Measurements from ENCODE around the gene TMEM115. TPM values are rescaled to one million over a fixed set of nuclear protein-coding genes. Genes with fewer than 3 reads are reported as not detected.

The TMEM115 gene
- total and polyA plus RNA-seq, 9 of the 15 experiments (the other 6 are each of a cell fraction or from before 2014, with no cell fraction given), result 1.6 to 26.9 (median 14.1) TPM

DNA sequence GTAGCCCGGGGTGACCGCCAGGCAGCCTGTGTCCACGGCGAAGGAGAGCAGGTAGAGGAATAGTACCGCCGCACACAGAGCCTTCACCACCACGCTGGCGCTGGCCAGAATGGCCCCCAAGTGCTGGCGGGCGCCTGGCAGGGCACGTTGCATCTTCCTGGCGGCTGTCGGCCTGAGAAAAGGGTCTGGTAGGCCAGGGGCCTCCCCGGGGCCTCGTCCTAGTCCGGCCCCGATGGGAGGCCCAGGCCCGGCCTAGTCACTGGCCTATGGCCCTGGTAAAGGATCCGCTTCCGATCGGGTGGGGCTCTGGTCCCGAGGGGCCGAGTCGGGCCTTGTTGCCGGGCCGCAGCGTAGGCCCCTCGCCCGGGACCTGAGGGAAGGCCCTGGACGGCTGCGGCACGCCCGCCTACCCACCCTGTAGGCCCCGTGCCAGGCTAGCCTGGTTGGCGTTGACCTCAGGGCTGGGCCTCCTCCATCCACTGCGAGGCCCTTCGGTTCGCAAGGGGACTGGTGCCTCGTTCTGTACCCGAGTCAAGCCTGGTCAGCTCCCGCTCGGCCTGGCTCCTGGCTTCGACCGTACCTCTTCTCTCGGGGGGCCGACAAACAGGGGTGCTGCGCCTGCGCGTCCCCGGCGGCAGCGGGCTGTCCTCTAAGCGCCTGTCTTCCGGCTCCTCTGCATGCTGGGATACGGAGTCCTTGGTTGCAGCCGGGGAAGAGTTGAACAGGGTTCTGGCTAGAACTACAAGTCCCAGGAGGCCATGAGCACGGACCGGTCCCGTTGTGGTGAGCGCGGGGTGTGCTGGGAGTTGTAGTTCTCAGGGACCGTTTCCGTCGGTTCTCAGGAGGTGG lies at the start of gene TMEM115 (continued):
- TF ChIP-seq ZNF77 (CRISPR knock-in tag; IDR thresholded peaks at IDR 0.05), result no peak
- TF ChIP-seq ZNF121 (CRISPR knock-in tag; conservative IDR thresholded peaks at IDR 0.05), result no peak
- TF ChIP-seq CBX3 (IDR thresholded peaks at IDR 0.05; ENCODE audit: borderline replicate concordance in 1 of 2, low read length in 2 of 2), result no peak
- TF ChIP-seq, protein P1, sequence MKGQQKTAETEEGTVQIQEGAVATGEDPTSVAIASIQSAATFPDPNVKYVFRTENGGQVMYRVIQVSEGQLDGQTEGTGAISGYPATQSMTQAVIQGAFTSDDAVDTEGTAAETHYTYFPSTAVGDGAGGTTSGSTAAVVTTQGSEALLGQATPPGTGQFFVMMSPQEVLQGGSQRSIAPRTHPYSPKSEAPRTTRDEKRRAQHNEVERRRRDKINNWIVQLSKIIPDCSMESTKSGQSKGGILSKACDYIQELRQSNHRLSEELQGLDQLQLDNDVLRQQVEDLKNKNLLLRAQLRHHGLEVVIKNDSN (CRISPR knock-in tag; IDR thresholded peaks at IDR 0.05), result peak; percentile 49
- TF ChIP-seq, protein P2, sequence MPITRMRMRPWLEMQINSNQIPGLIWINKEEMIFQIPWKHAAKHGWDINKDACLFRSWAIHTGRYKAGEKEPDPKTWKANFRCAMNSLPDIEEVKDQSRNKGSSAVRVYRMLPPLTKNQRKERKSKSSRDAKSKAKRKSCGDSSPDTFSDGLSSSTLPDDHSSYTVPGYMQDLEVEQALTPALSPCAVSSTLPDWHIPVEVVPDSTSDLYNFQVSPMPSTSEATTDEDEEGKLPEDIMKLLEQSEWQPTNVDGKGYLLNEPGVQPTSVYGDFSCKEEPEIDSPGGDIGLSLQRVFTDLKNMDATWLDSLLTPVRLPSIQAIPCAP (CRISPR knock-in tag; IDR thresholded peaks at IDR 0.05; ENCODE audit: borderline replicate concordance), result no peak
- no peak for TF ChIP-seq ZFPM2 (CRISPR knock-in tag; IDR thresholded peaks at IDR 0.05)
- peak; percentile 72; the same call in 1 of the 2 replicates for TF ChIP-seq NR2C2 (CRISPR knock-in tag; IDR thresholded peaks at IDR 0.05)
- TF ChIP-seq NR2C2 (tag; IDR thresholded peaks at IDR 0.05), result peak; percentile 93
- no peak for TF ChIP-seq ZNF24 (IDR thresholded peaks at IDR 0.05)
- TF ChIP-seq GATAD2A (IDR thresholded peaks at IDR 0.05), result no peak
- TF ChIP-seq HMGN3 (IDR thresholded peaks at IDR 0.05; ENCODE audit: borderline replicate concordance, extremely low read depth, insufficient read length, low read depth, low read length), result no peak
- TF ChIP-seq ZBTB7A (IDR thresholded peaks at IDR 0.05; ENCODE audit: borderline replicate concordance, control insufficient read depth, low read depth, low read length), result 0 out of 2 replicates have a peak, but pooled peaks have one; percentile 19
- TF ChIP-seq, protein P3, sequence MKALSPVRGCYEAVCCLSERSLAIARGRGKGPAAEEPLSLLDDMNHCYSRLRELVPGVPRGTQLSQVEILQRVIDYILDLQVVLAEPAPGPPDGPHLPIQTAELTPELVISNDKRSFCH (CRISPR knock-in tag; IDR thresholded peaks at IDR 0.05), result no peak
- TF ChIP-seq, protein P3 (tag; IDR thresholded peaks at IDR 0.05), result no peak
- TF ChIP-seq, protein P4, sequence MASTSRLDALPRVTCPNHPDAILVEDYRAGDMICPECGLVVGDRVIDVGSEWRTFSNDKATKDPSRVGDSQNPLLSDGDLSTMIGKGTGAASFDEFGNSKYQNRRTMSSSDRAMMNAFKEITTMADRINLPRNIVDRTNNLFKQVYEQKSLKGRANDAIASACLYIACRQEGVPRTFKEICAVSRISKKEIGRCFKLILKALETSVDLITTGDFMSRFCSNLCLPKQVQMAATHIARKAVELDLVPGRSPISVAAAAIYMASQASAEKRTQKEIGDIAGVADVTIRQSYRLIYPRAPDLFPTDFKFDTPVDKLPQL (IDR thresholded peaks at IDR 0.05; ENCODE audit: extremely low read depth, insufficient read length), result no peak
- TF ChIP-seq KLF6 (CRISPR knock-in tag; IDR thresholded peaks at IDR 0.05; ENCODE audit: borderline replicate concordance), result 0 out of 2 replicates have a peak, but pooled peaks have one; percentile 6
- TF ChIP-seq RAD21 (CRISPR knock-in tag; conservative IDR thresholded peaks at IDR 0.05 in 1 of 2, IDR thresholded peaks at IDR 0.05 in 1 of 2), result no peak
- TF ChIP-seq, protein P5, sequence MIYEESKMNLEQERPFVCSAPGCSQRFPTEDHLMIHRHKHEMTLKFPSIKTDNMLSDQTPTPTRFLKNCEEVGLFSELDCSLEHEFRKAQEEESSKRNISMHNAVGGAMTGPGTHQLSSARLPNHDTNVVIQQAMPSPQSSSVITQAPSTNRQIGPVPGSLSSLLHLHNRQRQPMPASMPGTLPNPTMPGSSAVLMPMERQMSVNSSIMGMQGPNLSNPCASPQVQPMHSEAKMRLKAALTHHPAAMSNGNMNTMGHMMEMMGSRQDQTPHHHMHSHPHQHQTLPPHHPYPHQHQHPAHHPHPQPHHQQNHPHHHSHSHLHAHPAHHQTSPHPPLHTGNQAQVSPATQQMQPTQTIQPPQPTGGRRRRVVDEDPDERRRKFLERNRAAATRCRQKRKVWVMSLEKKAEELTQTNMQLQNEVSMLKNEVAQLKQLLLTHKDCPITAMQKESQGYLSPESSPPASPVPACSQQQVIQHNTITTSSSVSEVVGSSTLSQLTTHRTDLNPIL (CRISPR knock-in tag; IDR thresholded peaks at IDR 0.05), result no peak
- TF ChIP-seq ZNF143 (CRISPR knock-in tag; IDR thresholded peaks at IDR 0.05), result peak; percentile 99
- no peak for TF ChIP-seq SETDB1 (IDR thresholded peaks at IDR 0.05; ENCODE audit: low read length)
- TF ChIP-seq, protein P6, sequence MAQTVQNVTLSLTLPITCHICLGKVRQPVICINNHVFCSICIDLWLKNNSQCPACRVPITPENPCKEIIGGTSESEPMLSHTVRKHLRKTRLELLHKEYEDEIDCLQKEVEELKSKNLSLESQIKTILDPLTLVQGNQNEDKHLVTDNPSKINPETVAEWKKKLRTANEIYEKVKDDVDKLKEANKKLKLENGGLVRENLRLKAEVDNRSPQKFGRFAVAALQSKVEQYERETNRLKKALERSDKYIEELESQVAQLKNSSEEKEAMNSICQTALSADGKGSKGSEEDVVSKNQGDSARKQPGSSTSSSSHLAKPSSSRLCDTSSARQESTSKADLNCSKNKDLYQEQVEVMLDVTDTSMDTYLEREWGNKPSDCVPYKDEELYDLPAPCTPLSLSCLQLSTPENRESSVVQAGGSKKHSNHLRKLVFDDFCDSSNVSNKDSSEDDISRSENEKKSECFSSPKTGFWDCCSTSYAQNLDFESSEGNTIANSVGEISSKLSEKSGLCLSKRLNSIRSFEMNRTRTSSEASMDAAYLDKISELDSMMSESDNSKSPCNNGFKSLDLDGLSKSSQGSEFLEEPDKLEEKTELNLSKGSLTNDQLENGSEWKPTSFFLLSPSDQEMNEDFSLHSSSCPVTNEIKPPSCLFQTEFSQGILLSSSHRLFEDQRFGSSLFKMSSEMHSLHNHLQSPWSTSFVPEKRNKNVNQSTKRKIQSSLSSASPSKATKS (CRISPR knock-in tag; IDR thresholded peaks at IDR 0.05), result no peak
